Ascending aorta (tissue), 2 donors: ENCODE results near the gene PRR11. TPM values are rescaled to one million over a fixed set of nuclear protein-coding genes. Genes with fewer than 3 reads are reported as not detected.
A peak's percentile ranks its signal among the peaks of the same experiment; 100 is the strongest.
"Not testable (repeated sequence)": the region's sequence is repeated elsewhere in the genome, so short reads cannot be mapped to it uniquely, and the experiment has no call there.

ENCODE experiments used
- DNase-seq, 2 donors: peaks; one replicate each; pipeline ENCODE4 v3.0.0-alpha.2; 2019; ENCODE audit warnings: low spot score in 2 of 2
- H3K27ac ChIP-seq, 2 donors: fragments of 200-600 bp; sonication (generic); one replicate each; pipeline ENCODE4 v1.5.1; 2016 to 2017; ENCODE audit warnings: mild to moderate bottlenecking in 1 of 2
- H3K27me3 ChIP-seq: fragments of 200-600 bp; sonication (generic); one replicate; pipeline ENCODE4 v1.5.1; 2017
- H3K36me3 ChIP-seq, 2 donors: fragments of 200-600 bp; sonication (generic); one replicate each; pipeline ENCODE4 v1.5.1; 2016
- H3K4me1 ChIP-seq, 2 donors: fragments of 200-600 bp; sonication (generic); one replicate each; pipeline ENCODE4 v1.5.1; 2016 to 2017; ENCODE audit warnings: mild to moderate bottlenecking in 1 of 2
- H3K4me3 ChIP-seq, 2 donors: fragments of 200-600 bp; sonication (generic); one replicate each; pipeline ENCODE4 v1.5.1; 2016 to 2017; ENCODE audit warnings: mild to moderate bottlenecking in 1 of 2
- H3K9me3 ChIP-seq, 2 donors: fragments of 200-600 bp; sonication (generic); one replicate each; pipeline ENCODE4 v1.5.1; 2016
- intact Hi-C: fragments of 100-400 bp; cut with DNase I; formaldehyde crosslinking; loops from one replicate; pipeline ENCODE4 v1.15.1; 2023
- total RNA-seq: library from RNA; depleted of rRNA; stranded (reverse); fragments of >200 nt; gene quantifications from one replicate; pipeline ENCODE4 v1.1.0, GENCODE V29; 2016
- TF ChIP-seq, protein P1 (sequence below), 3 experiments: fragments of 200-600 bp in 2 of 3; fragments of 450-650 bp in 1 of 3; sonication (generic) in 2 of 3; IDR thresholded peaks; one replicate each; pipeline ENCODE4 v1.5.1; 2016 to 2019; ENCODE audit warnings: antibody characterized with exemption in 3 of 3, mild to moderate bottlenecking in 1 of 3, moderate library complexity in 1 of 3

Gene PRR11
- total RNA-seq, 1 donor from 2014 or later: 0.11 TPM

DNA sequence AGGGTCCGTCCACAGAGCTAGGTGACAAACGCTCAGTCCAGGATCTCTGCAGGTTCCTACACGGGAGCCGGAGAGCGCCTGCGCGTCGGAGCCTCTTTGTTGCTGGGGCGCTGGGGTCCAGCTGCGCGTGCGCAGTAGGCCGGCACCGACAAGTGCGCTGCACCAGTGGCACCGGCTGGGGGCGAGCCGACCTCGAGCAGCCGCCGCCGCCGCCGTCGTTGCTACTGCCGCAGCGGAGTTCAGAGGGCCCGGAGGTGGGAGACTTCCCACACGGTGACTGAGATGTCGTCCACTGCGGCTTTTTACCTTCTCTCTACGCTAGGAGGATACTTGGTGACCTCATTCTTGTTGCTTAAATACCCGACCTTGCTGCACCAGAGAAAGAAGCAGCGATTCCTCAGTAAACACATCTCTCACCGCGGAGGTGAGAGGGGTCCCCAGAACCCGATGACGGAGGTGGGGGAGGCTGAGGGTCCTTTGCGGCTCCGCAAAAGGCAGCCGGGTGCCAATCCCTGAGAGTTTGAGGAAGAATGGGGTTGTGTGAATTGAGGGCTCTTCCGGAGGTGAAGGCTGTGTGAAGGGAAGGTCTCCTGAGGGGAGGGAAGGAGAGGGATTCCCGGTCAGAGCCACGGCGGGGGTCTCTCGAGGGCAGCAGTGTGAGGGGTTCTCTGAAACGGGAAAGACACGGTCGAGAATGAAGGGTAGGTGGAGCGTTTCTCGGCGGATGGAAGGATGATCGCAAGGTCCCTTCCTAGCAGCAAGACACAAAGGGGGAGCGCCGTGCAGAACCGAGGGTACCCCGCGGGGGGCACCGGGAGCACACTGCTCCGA is 65.0 kb downstream of the PRR11 start, which contains the start of gene GDPD1:
GDPD1 (plus strand) TSS at position 184 of the 831 bp plus-strand sequence; CDS start at position 283, 99 bp downstream.
- Histone ChIP-seq H3K27me3 (no peaks in the 10 kb centered on the region), H3K4me1 (no peaks in the 10 kb centered on the region), H3K36me3 (no peaks in the 10 kb centered on the region), H3K27ac (peak within 1 kb of the TSS; percentile 6 to 37), H3K4me3 (peak within 1 kb of the TSS; percentile 78 to 84), H3K9me3 (no peaks in the 10 kb centered on the region)
- intact Hi-C loops: loop anchor here (10.0 kb wide), 1 partner anchor 224 kb away; no protein-coding TSS in a partner anchor
- DNase-seq: peak; percentile 63 to 97
- TF ChIP-seq, protein P1, sequence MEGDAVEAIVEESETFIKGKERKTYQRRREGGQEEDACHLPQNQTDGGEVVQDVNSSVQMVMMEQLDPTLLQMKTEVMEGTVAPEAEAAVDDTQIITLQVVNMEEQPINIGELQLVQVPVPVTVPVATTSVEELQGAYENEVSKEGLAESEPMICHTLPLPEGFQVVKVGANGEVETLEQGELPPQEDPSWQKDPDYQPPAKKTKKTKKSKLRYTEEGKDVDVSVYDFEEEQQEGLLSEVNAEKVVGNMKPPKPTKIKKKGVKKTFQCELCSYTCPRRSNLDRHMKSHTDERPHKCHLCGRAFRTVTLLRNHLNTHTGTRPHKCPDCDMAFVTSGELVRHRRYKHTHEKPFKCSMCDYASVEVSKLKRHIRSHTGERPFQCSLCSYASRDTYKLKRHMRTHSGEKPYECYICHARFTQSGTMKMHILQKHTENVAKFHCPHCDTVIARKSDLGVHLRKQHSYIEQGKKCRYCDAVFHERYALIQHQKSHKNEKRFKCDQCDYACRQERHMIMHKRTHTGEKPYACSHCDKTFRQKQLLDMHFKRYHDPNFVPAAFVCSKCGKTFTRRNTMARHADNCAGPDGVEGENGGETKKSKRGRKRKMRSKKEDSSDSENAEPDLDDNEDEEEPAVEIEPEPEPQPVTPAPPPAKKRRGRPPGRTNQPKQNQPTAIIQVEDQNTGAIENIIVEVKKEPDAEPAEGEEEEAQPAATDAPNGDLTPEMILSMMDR (IDR thresholded peaks at IDR 0.05): peak; percentile 76 to 90 (median 82)

DNA sequence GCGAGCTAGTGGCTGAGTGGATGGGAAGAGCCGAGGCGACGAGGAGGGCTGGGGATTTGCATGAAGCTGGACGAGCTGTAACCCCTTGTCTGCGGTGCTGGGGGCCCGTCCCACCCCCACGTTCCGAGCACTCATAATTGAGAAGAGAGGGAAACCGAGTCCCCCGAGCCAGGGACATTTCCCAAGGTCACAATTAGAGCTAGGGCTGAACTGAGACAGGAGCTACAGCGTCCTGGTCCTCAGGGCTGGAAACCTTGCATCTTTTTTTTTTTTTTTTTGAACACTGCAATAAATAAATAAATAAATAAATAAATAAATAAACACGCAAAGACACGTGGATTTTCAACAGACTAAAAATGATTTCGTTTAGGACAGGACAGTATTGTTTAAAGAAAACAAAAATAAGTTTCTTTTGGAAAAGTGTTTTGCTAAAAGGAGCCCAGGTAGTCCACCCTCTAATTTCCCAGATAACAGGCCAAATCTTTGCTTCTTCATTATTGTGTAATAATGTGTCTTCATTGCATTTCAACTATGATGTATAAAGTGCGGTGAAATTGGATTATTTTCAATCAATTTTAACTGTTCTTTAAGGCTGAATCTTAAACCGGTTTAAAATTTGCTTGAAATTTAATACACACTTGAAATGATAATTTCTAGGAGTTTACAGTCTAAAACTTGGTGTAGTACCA is 65.8 kb downstream of the PRR11 start:
- Histone ChIP-seq H3K4me3 (peak overlapping the region; percentile 78 to 84), H3K27ac (no peak overlapping the region), H3K27me3 (no peaks in the 10 kb centered on the region), H3K36me3 (no peaks in the 10 kb centered on the region), H3K9me3 (no peaks in the 10 kb centered on the region), H3K4me1 (no peaks in the 10 kb centered on the region)
- TF ChIP-seq, protein P1 (IDR thresholded peaks at IDR 0.05): no peak
- intact Hi-C loops: loop anchor here (10.0 kb wide), 1 partner anchor 223 kb away; no protein-coding TSS in a partner anchor
- DNase-seq: no peak

DNA sequence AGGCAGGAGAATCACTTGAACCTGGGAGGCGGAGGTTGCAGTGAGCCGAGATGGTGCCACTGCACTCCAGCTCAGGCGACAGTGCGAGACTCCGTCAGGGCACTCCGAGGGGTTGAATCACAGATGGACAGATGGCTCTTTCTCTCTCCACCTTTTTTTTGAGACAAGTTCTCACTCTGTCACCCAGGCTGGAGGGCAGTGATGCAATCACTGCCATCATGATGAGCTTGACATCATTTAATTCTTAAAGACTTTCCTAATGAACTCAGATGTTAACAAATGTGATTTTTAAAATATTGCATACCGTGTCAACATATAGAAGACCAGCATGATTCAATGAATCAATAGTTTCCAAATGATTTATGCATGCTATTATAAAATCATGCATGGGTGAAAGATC is 68.3 kb downstream of the PRR11 start:
- no peak overlapping the region for H3K27ac ChIP-seq
- no peaks in the 10 kb centered on the region for H3K4me1 ChIP-seq
- TF ChIP-seq, protein P1 (IDR thresholded peaks at IDR 0.05): no peak
- no peaks in the 10 kb centered on the region for H3K27me3 ChIP-seq
- intact Hi-C loops: loop anchor here (10.0 kb wide), 1 partner anchor 221 kb away; no protein-coding TSS in a partner anchor
- no peaks in the 10 kb centered on the region for H3K9me3 ChIP-seq
- no peaks in the 10 kb centered on the region for H3K36me3 ChIP-seq
- no peak for DNase-seq
- H3K4me3 ChIP-seq: no peak overlapping the region

DNA sequence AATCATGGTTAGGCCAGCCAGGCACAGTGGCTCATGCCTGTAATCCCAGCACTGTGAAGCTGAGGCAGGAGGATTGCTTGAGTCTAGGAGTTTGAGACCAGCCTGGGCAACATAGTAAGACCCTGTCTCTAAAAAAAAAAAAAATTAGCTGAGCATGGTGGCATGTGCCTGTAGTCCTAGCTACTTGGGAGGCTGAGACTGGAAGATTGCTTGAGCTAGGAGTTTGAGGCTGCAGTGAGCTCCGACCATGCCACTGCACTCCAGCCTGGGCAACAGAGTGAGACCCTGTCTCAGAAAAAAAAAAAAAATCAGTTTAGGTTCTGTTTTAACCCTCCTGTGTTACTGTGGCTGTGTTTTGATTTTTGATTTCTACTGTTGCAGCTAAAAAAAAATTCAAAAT is 73.0 kb downstream of the PRR11 start:
- H3K4me1 ChIP-seq, DNase-seq, H3K4me3 ChIP-seq, H3K36me3 ChIP-seq, H3K27ac ChIP-seq, H3K9me3 ChIP-seq, H3K27me3 ChIP-seq: not testable (repeated sequence)
- intact Hi-C loops: loop anchor here (10.0 kb wide), 1 partner anchor 216 kb away; no protein-coding TSS in a partner anchor

DNA sequence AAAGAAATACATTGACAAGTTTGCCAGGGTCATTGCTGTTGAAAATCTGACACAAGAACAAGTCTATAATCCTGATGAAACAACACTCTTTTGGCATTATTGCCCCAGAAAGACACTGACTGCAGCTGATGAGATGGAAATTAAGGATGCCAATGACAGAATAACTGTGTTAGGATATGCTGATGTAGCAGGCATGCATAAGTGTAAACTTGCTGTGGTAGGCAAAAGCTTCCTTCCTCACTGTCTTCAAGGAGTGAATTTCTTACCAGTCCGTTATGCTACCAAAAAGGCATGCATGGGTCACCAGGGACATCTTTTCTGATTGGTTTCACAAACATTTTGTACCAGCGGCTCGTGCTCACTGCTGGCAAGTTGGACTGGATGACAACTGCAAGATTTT is 75.2 kb downstream of the PRR11 start:
- no peak overlapping the region for H3K4me3 ChIP-seq
- intact Hi-C loops: no loop called here

More for the DNA sequence above, 75.2 kb downstream of the PRR11 start:
- Histone ChIP-seq H3K36me3 (no peaks in the 10 kb centered on the region), H3K27me3 (no peaks in the 10 kb centered on the region), H3K27ac (no peak overlapping the region), H3K4me1 (no peaks in the 10 kb centered on the region), H3K9me3 (no peaks in the 10 kb centered on the region)
- DNase-seq: no peak
- TF ChIP-seq, protein P1 (IDR thresholded peaks at IDR 0.05): no peak
